ENCODE results near the gene UTF1.

UTF1 gene

GRCh38 chr10:133272301-133272963 lies 42.4 kb downstream of the UTF1 start:
- TF ChIP-seq GATA2 (IDR thresholded peaks at IDR 0.05; ENCODE audit: low read depth, low read length) (no peak), GATA3 (IDR thresholded peaks at IDR 0.05; ENCODE audit: low read depth, low read length) (no peak)

- TF ChIP-seq GATA2 (IDR thresholded peaks at IDR 0.05; ENCODE audit: low read depth, low read length) (no peak), GATA3 (IDR thresholded peaks at IDR 0.05; ENCODE audit: low read depth, low read length) (no peak)
Observed at GRCh38 chr10:133272964-133273420, 43.0 kb downstream of the UTF1 start.

GRCh38 chr10:133273534-133274143 lies 43.6 kb downstream of the UTF1 start:
- TF ChIP-seq GATA2 (IDR thresholded peaks at IDR 0.05; ENCODE audit: low read depth, low read length) = no peak

GRCh38 chr10:133274751-133275683 lies 45.0 kb downstream of the UTF1 start:
- TF ChIP-seq GATA2 (IDR thresholded peaks at IDR 0.05; ENCODE audit: low read depth, low read length) (no peak), GATA3 (IDR thresholded peaks at IDR 0.05; ENCODE audit: low read depth, low read length) (no peak)

DNA sequence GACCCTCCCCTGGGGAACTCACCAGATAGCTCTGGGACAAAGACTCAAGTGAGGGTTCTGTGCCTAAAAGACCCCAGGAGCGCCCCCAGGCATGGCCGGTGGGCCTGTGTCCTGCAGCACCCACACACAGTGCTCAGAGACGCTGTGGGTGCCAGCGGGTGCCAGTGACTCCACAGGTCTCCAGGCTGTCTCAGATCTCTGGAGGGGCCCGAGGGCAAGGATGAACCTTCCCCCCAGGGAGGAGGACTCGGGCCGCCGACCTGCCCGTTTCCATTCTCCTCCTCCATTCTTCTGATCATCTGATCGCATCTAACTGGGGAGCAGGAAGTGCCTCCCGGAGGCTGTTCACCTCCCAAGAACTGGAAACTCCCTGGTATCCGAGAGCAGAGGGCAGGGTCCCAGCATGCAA lies 45.7 kb downstream of the UTF1 start:
- no peak for TF ChIP-seq GATA3 (IDR thresholded peaks at IDR 0.05; ENCODE audit: low read depth, low read length)
- no peak for TF ChIP-seq GATA2 (IDR thresholded peaks at IDR 0.05; ENCODE audit: low read depth, low read length)

DNA sequence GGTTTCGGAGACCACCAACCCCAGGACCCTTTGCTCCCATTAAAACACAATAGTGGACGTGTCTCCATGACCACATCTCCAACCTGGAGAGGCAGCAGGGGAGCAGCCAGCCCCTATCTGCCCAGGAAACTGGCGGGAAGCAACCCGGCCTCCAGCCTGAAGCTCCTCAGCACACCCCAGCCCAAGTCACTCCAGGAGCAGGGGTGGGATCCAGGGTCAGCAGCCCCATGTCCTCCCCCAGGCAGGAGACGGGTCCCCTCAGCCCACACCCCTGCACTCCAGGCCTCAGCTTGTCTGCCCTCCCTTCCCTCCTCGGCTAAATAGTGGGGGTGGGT lies 46.0 kb downstream of the UTF1 start:
- TF ChIP-seq GATA2 (IDR thresholded peaks at IDR 0.05; ENCODE audit: low read depth, low read length) = no peak

DNA sequence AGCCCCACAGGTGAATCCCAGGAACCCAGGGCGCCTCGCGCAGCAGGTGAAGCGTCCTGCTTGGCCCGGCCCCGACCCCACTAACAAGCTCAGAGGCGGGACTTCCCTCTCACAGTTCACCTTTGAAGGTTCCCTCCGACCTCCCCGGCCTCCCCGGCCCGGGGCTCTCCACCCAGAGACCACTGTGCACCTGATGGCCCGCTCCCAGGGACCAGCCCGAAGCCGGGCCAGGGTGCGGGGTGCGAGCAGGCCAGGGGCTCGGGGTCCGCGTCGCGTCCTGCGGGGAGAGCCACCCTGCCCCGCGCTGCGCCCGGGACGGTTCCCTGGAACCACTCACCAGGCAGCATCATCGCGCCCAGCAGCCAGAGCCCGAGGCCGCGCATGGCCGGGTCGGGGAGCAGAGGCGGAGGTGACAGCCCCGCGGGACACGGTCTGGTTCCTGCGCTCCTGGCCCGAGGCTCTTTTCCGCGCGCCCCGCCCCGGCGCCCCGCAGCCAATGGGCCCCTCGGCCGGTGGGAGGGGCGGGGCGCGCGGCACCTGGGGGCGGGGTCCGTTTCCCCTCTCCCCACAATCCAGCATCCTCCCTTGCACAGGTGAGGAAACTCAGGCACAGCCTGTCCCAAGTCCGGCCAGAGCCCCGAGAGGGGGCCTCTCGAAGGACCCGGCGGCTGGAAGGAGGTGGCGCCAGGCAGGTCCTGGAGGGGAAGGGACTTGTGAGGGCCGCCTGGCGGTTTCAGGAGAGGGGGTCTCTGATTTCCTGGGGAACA lies 46.6 kb downstream of the UTF1 start, which contains the start of gene ADAM8:
Gene ADAM8 (minus strand): TSS at position 434 of the 767 bp plus-strand sequence. CDS start 51 bp downstream, at position 383.
- TF ChIP-seq GATA2 (IDR thresholded peaks at IDR 0.05; ENCODE audit: low read depth, low read length) (no peak), GATA3 (IDR thresholded peaks at IDR 0.05; ENCODE audit: low read depth, low read length) (no peak)

DNA sequence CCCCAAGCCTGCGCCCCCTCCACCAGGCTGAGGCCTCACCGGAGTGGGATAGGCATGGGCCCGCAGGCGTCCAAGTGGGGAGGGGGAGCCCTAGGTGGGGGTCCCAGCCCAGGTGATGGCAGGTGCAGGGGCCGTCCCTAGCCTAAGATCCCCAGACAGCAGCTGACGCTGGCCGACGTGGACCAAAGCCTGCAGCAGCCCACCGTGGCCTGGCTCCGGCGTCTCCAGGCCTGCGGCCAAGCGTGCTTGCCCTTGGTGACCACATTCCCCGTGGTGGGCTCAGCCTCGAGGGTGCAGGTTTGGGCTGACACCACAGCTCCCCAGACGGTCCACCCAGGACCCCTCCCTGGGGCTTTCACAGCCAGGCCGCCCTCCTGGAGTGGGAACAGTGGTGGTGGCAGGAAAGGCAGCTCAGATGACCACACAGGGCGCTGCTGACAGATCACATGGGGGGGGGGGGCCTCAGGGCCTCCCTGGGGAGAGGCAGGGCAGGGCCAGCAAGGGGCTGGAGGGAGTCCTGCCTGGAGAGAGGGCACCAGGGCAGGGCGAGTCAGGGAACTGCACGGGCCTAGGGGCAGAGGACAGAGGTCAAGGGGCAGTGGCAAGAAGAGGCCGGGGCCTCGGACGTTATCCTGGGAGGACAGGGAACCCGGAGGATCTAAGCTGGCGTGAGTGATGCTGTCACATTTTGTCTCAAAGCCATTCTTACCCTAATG lies 47.4 kb downstream of the UTF1 start:
- TF ChIP-seq GATA3 (IDR thresholded peaks at IDR 0.05; ENCODE audit: low read depth, low read length) (no peak), GATA2 (IDR thresholded peaks at IDR 0.05; ENCODE audit: low read depth, low read length) (no peak)

- no peak for TF ChIP-seq GATA3 (IDR thresholded peaks at IDR 0.05; ENCODE audit: low read depth, low read length)
- TF ChIP-seq GATA2 (IDR thresholded peaks at IDR 0.05; ENCODE audit: low read depth, low read length) = no peak
Observed at GRCh38 chr10:133277993-133278576, 48.1 kb downstream of the UTF1 start.

GRCh38 chr10:133278577-133279265 lies 48.7 kb downstream of the UTF1 start:
- TF ChIP-seq GATA3 (IDR thresholded peaks at IDR 0.05; ENCODE audit: low read depth, low read length) = no peak
- no peak for TF ChIP-seq GATA2 (IDR thresholded peaks at IDR 0.05; ENCODE audit: low read depth, low read length)

- TF ChIP-seq GATA3 (IDR thresholded peaks at IDR 0.05; ENCODE audit: low read depth, low read length) (no peak), GATA2 (IDR thresholded peaks at IDR 0.05; ENCODE audit: low read depth, low read length) (no peak)
Observed at GRCh38 chr10:133279326-133280226, 49.6 kb downstream of the UTF1 start.

All from SH-SY5Y (cell line).